Esophagus muscularis mucosa (tissue), 3 donors: ENCODE data around the gene PROX2.

Experiments used
- POLR2A ChIP-seq: fragments of 450-650 bp; IDR thresholded peaks from one replicate; pipeline ENCODE4 v1.6.1; 2017; ENCODE audit warnings: antibody characterized with exemption, moderate library complexity, mild to moderate bottlenecking, low read depth
- POLR2AphosphoS5 ChIP-seq, 2 donors: sonication (generic); formaldehyde crosslinking; IDR thresholded peaks; one replicate each; pipeline ENCODE4 v1.6.1; 2017; ENCODE audit warnings: antibody characterized with exemption in 2 of 2
- TF ChIP-seq, protein P1 (sequence below), 3 experiments: fragments of 200-600 bp in 2 of 3; fragments of 450-650 bp in 1 of 3; sonication (generic) in 2 of 3; IDR thresholded peaks; one replicate each; pipeline ENCODE4 v1.5.1; 2017 to 2019; ENCODE audit warnings: antibody characterized with exemption in 3 of 3, mild to moderate bottlenecking in 2 of 3, moderate library complexity in 1 of 3

DNA sequence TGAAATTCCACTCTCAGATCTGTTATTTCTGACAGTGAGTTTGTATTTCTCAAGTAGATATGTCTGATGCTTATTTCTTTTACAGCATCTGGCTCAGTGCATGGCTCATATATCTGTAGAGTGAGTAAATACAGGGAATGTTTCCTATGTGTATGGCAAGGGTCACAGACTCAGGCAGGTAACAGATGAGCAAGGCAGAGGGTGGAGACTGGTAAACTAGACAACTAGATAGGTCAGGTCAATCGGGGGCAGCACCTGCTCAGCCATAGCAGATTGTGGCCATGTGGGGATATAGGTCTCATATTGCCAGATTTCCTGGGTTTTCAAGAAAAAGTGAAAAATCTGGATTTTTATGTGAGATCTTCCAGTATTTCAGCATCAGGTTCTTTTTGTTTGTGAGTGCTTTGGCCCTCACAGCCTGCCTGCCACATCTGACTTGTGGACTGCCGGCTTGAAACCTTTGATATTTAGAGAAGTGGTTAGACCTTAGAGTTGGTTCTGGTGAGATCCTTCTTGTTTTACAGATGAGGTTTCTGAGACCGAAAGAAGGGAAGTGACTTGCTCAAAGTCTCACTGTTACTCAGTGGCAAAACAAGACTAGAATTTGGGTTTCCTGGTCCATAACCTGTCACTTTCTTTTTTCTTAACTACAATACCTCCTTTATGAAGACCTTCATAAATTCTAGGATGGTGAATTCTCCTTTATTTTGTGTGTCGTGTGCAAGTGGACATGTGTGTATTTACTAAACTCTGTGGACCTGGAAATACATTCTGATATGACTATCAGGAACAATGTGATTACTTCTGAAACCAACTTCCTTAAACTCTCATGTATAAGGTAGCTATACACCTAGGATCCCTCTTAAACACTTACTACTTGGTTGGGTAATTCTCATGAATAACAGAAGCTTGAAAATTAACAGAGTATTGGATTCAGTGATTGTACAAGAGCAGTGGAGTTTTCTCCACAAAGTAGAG lies 34.4 kb downstream of the PROX2 start:
- TF ChIP-seq, protein P1, sequence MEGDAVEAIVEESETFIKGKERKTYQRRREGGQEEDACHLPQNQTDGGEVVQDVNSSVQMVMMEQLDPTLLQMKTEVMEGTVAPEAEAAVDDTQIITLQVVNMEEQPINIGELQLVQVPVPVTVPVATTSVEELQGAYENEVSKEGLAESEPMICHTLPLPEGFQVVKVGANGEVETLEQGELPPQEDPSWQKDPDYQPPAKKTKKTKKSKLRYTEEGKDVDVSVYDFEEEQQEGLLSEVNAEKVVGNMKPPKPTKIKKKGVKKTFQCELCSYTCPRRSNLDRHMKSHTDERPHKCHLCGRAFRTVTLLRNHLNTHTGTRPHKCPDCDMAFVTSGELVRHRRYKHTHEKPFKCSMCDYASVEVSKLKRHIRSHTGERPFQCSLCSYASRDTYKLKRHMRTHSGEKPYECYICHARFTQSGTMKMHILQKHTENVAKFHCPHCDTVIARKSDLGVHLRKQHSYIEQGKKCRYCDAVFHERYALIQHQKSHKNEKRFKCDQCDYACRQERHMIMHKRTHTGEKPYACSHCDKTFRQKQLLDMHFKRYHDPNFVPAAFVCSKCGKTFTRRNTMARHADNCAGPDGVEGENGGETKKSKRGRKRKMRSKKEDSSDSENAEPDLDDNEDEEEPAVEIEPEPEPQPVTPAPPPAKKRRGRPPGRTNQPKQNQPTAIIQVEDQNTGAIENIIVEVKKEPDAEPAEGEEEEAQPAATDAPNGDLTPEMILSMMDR (IDR thresholded peaks at IDR 0.05) = no peak
- TF ChIP-seq POLR2AphosphoS5 (IDR thresholded peaks at IDR 0.05) = no peak
- TF ChIP-seq POLR2A = no peak
